ENCODE results near the gene HPCAL1.
"Not testable (repeated sequence)": the region's sequence is repeated elsewhere in the genome, so short reads cannot be mapped to it uniquely, and the experiment has no call there.

HPCAL1 gene

GRCh38 chr2:10448576-10449485 lies 146.1 kb downstream of the HPCAL1 start:
- peak; percentile 60 to 95 for DNase-seq

GRCh38 chr2:10449486-10449831 lies 146.8 kb downstream of the HPCAL1 start:
- DNase-seq: no peak

GRCh38 chr2:10449838-10450691 lies 147.4 kb downstream of the HPCAL1 start:
- DNase-seq: no peak

- DNase-seq: no peak
Measured at GRCh38 chr2:10451819-10452218, 149.1 kb downstream of the HPCAL1 start.

GRCh38 chr2:10452312-10452711 lies 149.6 kb downstream of the HPCAL1 start:
- no peak for DNase-seq

GRCh38 chr2:10452956-10453904 lies 150.5 kb downstream of the HPCAL1 start:
- no peak for DNase-seq

- no peak for DNase-seq
Measured at GRCh38 chr2:10453905-10454298, 151.2 kb downstream of the HPCAL1 start.

GRCh38 chr2:10454505-10454904 lies 151.8 kb downstream of the HPCAL1 start:
- DNase-seq: no peak

- DNase-seq: not testable (repeated sequence)
Measured at GRCh38 chr2:10457195-10457594, 154.5 kb downstream of the HPCAL1 start.

GRCh38 chr2:10457846-10458598 lies 155.3 kb downstream of the HPCAL1 start:
- no peak for DNase-seq

GRCh38 chr2:10460366-10460796 lies 157.7 kb downstream of the HPCAL1 start:
- DNase-seq: no peak

GRCh38 chr2:10462178-10463083 lies 159.7 kb downstream of the HPCAL1 start:
- DNase-seq: no peak

GRCh38 chr2:10465910-10466309 lies 163.2 kb downstream of the HPCAL1 start:
- DNase-seq: no peak

GRCh38 chr2:10466801-10467200 lies 164.1 kb downstream of the HPCAL1 start:
- no peak for DNase-seq

GRCh38 chr2:10467401-10467800 lies 164.7 kb downstream of the HPCAL1 start:
- DNase-seq: no peak

- no peak for DNase-seq
Measured at GRCh38 chr2:10469301-10469700, 166.6 kb downstream of the HPCAL1 start.

GRCh38 chr2:10469955-10470608 lies 167.4 kb downstream of the HPCAL1 start:
- no peak for DNase-seq

GRCh38 chr2:10471046-10471571 lies 168.4 kb downstream of the HPCAL1 start:
- no peak for DNase-seq

GRCh38 chr2:10471955-10472354 lies 169.3 kb downstream of the HPCAL1 start:
- no peak for DNase-seq
